Endothelial cell of umbilical vein (primary cell): ENCODE measurements around the gene WNT7B. TPM values are rescaled to one million over a fixed set of nuclear protein-coding genes. Genes with fewer than 3 reads are reported as not detected.

Experiments
- BruUV-seq: library from RNA; stranded (reverse); fragments of 400-500 nt; replicated peaks from 2 replicates; lab custom pipeline; 2021; lab: Mats Ljungman, UMichigan
- CTCF ChIA-PET: fragments of 300-600, 350-600 bp; sonication (Branson Sonifier 250); formaldehyde crosslinking; loops from one replicate; lab custom pipeline; 2021; ENCODE audit warnings: antibody characterized with exemption, inconsistent platforms; lab: Charles Lee
- POLR2A ChIA-PET: fragments of 300-600, 350-600 bp; sonication (Branson Sonifier 250); formaldehyde crosslinking; loops from one replicate; lab custom pipeline; 2021; ENCODE audit warnings: antibody characterized with exemption, inconsistent platforms; lab: Charles Lee
- DNase-seq: peaks from one replicate; pipeline ENCODE4 v3.0.0-alpha.2; 2011; ENCODE audit warnings: low read depth, low spot score
- FAIRE-seq: peaks from 2 replicates; lab custom pipeline; 2011; peaks lifted over from hg19 to GRCh38; lab: Jason Lieb, UNC
- H2AFZ ChIP-seq: 2 replicates; pipeline ENCODE4 v1.6.0; 2012; ENCODE audit warnings: low read depth, low read length, control low read depth, inconsistent platforms
- H3K27ac ChIP-seq: 2 replicates; pipeline ENCODE4 v1.5.1; 2011; ENCODE audit warnings: low read depth, mild to moderate bottlenecking, control low read depth, low read length, moderate library complexity; ENCODE audit not compliant: insufficient read depth
- H3K27me3 ChIP-seq, 2 experiments: 2 replicates each; pipeline versions ENCODE4 v1.6.0 to v1.6.1; 2011; ENCODE audit warnings: low read length in 2 of 2, mixed read lengths in 1 of 2; ENCODE audit not compliant: control insufficient read depth in 2 of 2, insufficient read depth in 2 of 2
- H3K36me3 ChIP-seq, 2 experiments: 2 replicates in 1 of 2; 3 replicates in 1 of 2; pipeline ENCODE4 v1.5.1; 2011; ENCODE audit warnings: low read length in 2 of 2, mild to moderate bottlenecking in 1 of 2, moderate library complexity in 1 of 2; ENCODE audit not compliant: control insufficient read depth in 2 of 2, insufficient read depth in 2 of 2; ENCODE audit errors: extremely low read depth in 1 of 2
- H3K4me1 ChIP-seq: 3 replicates; pipeline ENCODE4 v1.5.1; 2011; ENCODE audit warnings: mild to moderate bottlenecking, low read length; ENCODE audit not compliant: control insufficient read depth, insufficient read depth; ENCODE audit errors: extremely low read depth
- H3K4me2 ChIP-seq: 2 replicates; pipeline ENCODE4 v1.6.1; 2011; ENCODE audit warnings: low read length, control low read depth, mixed read lengths; ENCODE audit not compliant: insufficient read depth
- H3K4me3 ChIP-seq, 3 experiments: fragments of 200-600 bp in 1 of 3; sonication (generic), shearing (Covaris generic) in 1 of 3; replicated peaks in 1 of 3; 2 replicates each; pipeline ENCODE4 v1.5.1; 2011 to 2016; ENCODE audit warnings: control low read depth in 3 of 3, low read length in 3 of 3, mild to moderate bottlenecking in 2 of 3, inconsistent platforms in 1 of 3, low read depth in 1 of 3, moderate library complexity in 1 of 3; ENCODE audit not compliant: insufficient read depth in 1 of 3
- H3K79me2 ChIP-seq: 2 replicates; pipeline ENCODE4 v1.6.0; 2012; ENCODE audit warnings: low read length, inconsistent platforms; ENCODE audit not compliant: control insufficient read depth, insufficient read depth
- H3K9ac ChIP-seq: replicated peaks from 2 replicates; pipeline ENCODE3; 2011; ENCODE audit warnings: low read length, control low read depth; ENCODE audit not compliant: insufficient read depth; ENCODE audit errors: extremely low read depth
- H3K9me1 ChIP-seq: replicated peaks from 3 replicates; pipeline ENCODE4 v1.6.0; 2011; ENCODE audit warnings: mild to moderate bottlenecking, low read length; ENCODE audit not compliant: control insufficient read depth, insufficient read depth; ENCODE audit errors: extremely low read depth
- H3K9me3 ChIP-seq: replicated peaks from 2 replicates; pipeline ENCODE4 v1.5.1; 2012; ENCODE audit warnings: low read length, inconsistent platforms; ENCODE audit not compliant: control insufficient read depth, insufficient read depth
- H4K20me1 ChIP-seq: replicated peaks from 2 replicates; pipeline ENCODE3; 2011; ENCODE audit warnings: mild to moderate bottlenecking, low read length; ENCODE audit not compliant: control insufficient read depth, insufficient read depth; ENCODE audit errors: extremely low read depth
- EZH2 ChIP-seq: IDR thresholded peaks from 2 replicates; pipeline ENCODE4 v1.6.1; 2012; ENCODE audit warnings: borderline replicate concordance, low read depth, mild to moderate bottlenecking, moderate library complexity, low read length, inconsistent platforms; ENCODE audit not compliant: severe bottlenecking
- FOS ChIP-seq: IDR thresholded peaks from 2 replicates; pipeline ENCODE4 v1.6.1; 2011; ENCODE audit warnings: mild to moderate bottlenecking, low read length, moderate library complexity, borderline replicate concordance; ENCODE audit not compliant: insufficient read depth
- GATA2 ChIP-seq: IDR thresholded peaks from 2 replicates; pipeline ENCODE4 v1.7.0; 2011; ENCODE audit warnings: low read depth, mild to moderate bottlenecking, moderate library complexity, mixed read lengths, low read length; ENCODE audit not compliant: insufficient read length, insufficient read depth
- JUN ChIP-seq: IDR thresholded peaks from 2 replicates; pipeline ENCODE4 v1.6.1; 2011; ENCODE audit warnings: borderline replicate concordance, low read depth; ENCODE audit not compliant: insufficient read length, insufficient read depth
- MYC ChIP-seq: IDR thresholded peaks from one replicate; pipeline ENCODE4 v1.6.1; 2011; ENCODE audit warnings: mild to moderate bottlenecking, low read depth, low read length
- POLR2A ChIP-seq: IDR thresholded peaks from 2 replicates; pipeline ENCODE4 v1.6.1; 2012; ENCODE audit warnings: low read depth, mild to moderate bottlenecking, control low read depth, low read length
- POLR2AphosphoS5 ChIP-seq: IDR thresholded peaks from 2 replicates; pipeline ENCODE4 v1.6.1; 2012; ENCODE audit warnings: low read depth, mild to moderate bottlenecking, control low read depth, low read length, moderate library complexity; ENCODE audit not compliant: insufficient read depth
- dilution Hi-C: fragments of 300-500 bp; cut with MboI; formaldehyde crosslinking; loops from one replicate; pipeline ENCODE4 v1.15.0; 2019; ENCODE audit warnings: low sequenced_read_pairs; ENCODE audit not compliant: extremely low pct_ligation_motif_present
- intact Hi-C: fragments of 100-400 bp; cut with micrococcal nuclease; formaldehyde crosslinking; loops from one replicate; pipeline ENCODE4 v1.10.0; 2022
- polyA plus RNA-seq, 4 experiments: library from polyadenylated mRNA; depleted of rRNA in 3 of 4; stranded (reverse) in 3 of 4; unstranded in 1 of 4; fragments of >200 nt; gene quantifications; 2 replicates each; pipeline versions ENCODE4 v1.2.1 to v1.2.3, GENCODE V29; 2011 to 2012; ENCODE audit warnings: missing spikeins in 1 of 4
- total RNA-seq: library from RNA; stranded (reverse); gene quantifications from 2 replicates; pipeline ENCODE4 v1.2.3, GENCODE V29; 2021
- TF ChIP-seq, protein P1 (sequence below): IDR thresholded peaks from 2 replicates; pipeline ENCODE4 v1.6.1; 2011; ENCODE audit not compliant: insufficient read depth, insufficient read length
- TF ChIP-seq, protein P2 (sequence below), 2 donors: IDR thresholded peaks; 1 replicate in 1 of 2; 2 replicates in 1 of 2; pipeline ENCODE4 v1.5.1; 2011; ENCODE audit warnings: low read length in 2 of 2, mild to moderate bottlenecking in 2 of 2, moderate library complexity in 2 of 2, control low read depth in 1 of 2, inconsistent platforms in 1 of 2, low read depth in 1 of 2; ENCODE audit not compliant: insufficient read depth in 1 of 2; ENCODE audit errors: extremely low read depth in 1 of 2

The WNT7B gene
- total and polyA plus RNA-seq, 2 donors (not counting 3 experiments of a cell fraction or from before 2014, with no cell fraction given) = not detected

DNA sequence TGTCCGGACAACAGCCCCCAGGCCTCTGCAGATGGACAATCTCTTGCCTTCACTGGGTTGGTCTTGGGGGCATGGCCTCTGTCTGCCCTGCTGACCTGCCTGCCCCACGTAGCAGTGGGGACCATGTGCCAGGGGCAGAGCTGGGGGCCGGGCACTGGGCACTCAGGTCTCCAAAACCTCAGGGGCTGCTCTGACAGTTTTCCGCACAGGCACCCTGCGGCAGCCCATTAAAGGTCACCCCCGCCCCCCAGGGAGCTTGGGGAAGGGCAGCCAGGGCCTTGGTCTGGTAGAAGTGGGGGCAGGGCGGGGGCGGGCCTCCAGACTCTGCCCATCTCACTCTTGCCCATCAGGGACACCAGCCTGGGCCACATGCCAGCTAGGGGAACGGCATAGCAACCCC, 49.9 kb downstream of the WNT7B start:
- POLR2A ChIA-PET = no interaction called here
- TF ChIP-seq EZH2 (no peak), FOS (no peak), POLR2AphosphoS5 (no peak), MYC (no peak), POLR2A (no peak), JUN (no peak), GATA2 (no peak)
- TF ChIP-seq, protein P1, sequence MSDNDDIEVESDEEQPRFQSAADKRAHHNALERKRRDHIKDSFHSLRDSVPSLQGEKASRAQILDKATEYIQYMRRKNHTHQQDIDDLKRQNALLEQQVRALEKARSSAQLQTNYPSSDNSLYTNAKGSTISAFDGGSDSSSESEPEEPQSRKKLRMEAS = no peak
- TF ChIP-seq, protein P2, sequence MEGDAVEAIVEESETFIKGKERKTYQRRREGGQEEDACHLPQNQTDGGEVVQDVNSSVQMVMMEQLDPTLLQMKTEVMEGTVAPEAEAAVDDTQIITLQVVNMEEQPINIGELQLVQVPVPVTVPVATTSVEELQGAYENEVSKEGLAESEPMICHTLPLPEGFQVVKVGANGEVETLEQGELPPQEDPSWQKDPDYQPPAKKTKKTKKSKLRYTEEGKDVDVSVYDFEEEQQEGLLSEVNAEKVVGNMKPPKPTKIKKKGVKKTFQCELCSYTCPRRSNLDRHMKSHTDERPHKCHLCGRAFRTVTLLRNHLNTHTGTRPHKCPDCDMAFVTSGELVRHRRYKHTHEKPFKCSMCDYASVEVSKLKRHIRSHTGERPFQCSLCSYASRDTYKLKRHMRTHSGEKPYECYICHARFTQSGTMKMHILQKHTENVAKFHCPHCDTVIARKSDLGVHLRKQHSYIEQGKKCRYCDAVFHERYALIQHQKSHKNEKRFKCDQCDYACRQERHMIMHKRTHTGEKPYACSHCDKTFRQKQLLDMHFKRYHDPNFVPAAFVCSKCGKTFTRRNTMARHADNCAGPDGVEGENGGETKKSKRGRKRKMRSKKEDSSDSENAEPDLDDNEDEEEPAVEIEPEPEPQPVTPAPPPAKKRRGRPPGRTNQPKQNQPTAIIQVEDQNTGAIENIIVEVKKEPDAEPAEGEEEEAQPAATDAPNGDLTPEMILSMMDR (IDR thresholded peaks at IDR 0.05; ENCODE audit: extremely low read depth in 1 of 2, insufficient read depth in 1 of 2, low read depth in 1 of 2, low read length in 2 of 2) = no peak

More for the DNA sequence above, 49.9 kb downstream of the WNT7B start:
- Histone ChIP-seq H3K9me3 (no peaks in the 10 kb centered on the region), H3K9me1 (no peaks in the 10 kb centered on the region), H3K27ac (no peak overlapping the region), H2AFZ (no peak overlapping the region), H3K4me3 (no peak overlapping the region), H3K79me2 (no peaks in the 10 kb centered on the region), H4K20me1 (no peaks in the 10 kb centered on the region), H3K4me2 (no peak overlapping the region), H3K9ac (no peak overlapping the region), H3K27me3 (no peaks in the 10 kb centered on the region), H3K4me1 (no peaks in the 10 kb centered on the region), H3K36me3 (no peaks in the 10 kb centered on the region)
- dilution Hi-C loops = no loop called here
- intact Hi-C loops = no loop called here
- FAIRE-seq (no peak), DNase-seq (no peak)
- CTCF ChIA-PET = no interaction called here
- no TSS peak for BruUV-seq
